ENCODE results near the gene ANAPC2.

The ANAPC2 gene

DNA sequence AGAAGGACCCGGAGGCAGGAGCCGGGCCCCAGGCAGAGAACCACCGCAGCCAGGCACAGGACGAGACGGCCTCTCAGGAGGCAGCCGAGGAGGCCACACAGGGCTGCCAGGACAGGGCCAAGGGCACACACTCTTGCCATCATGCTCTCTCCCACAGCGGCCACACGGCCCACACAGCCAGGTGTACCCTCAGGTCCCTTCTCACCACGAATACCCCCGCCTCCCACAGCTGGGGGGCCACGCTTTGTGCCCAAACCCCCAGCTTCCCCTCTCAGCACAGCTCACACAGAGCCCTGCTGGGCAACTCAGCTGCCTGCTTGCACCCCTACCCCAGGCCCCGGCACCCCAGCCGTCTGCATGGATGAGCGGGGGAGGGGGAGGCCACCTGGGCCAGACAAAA is 5.4 kb upstream of the ANAPC2 start:
- Histone ChIP-seq H3K36me3 (peaks cover 6 to 29% (median 21%) of the 10 kb centered on the region in 3 donors), H3K27me3 (no peaks in the 10 kb centered on the region), H3K4me3 (no peak overlapping the region), H3K9me3 (no peaks in the 10 kb centered on the region), H3K27ac (no peak overlapping the region), H3K4me1 (peaks cover 8 to 63% (median 29%) of the 10 kb centered on the region in 4 donors)
- TF ChIP-seq, protein P1, sequence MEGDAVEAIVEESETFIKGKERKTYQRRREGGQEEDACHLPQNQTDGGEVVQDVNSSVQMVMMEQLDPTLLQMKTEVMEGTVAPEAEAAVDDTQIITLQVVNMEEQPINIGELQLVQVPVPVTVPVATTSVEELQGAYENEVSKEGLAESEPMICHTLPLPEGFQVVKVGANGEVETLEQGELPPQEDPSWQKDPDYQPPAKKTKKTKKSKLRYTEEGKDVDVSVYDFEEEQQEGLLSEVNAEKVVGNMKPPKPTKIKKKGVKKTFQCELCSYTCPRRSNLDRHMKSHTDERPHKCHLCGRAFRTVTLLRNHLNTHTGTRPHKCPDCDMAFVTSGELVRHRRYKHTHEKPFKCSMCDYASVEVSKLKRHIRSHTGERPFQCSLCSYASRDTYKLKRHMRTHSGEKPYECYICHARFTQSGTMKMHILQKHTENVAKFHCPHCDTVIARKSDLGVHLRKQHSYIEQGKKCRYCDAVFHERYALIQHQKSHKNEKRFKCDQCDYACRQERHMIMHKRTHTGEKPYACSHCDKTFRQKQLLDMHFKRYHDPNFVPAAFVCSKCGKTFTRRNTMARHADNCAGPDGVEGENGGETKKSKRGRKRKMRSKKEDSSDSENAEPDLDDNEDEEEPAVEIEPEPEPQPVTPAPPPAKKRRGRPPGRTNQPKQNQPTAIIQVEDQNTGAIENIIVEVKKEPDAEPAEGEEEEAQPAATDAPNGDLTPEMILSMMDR (IDR thresholded peaks at IDR 0.05), result no peak
- intact Hi-C loops (cut with DNase I; ENCODE audit: low total_unique reads), result no loop called here
- no peak for DNase-seq

DNA sequence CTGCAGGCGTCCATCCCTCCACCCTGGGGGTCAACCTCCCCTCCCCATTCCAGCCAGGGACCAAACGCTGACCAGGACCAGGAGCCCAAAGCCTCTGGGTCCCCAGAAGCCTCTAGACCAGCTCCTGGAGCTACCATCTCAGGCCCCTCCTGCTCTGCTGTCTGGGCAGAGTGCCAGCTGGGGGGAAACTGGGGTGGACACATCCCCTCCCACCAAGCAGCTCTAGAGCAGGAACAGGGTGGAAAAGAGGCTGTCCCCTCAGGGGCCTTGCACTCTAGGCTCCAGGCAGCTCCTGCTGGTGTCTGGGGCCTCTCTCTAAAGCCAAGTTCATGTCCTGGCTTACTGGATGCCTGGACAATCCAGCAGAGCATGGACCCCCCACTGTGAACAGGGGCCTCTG is 4.5 kb upstream of the ANAPC2 start:
- DNase-seq, result no peak
- TF ChIP-seq, protein P1 (IDR thresholded peaks at IDR 0.05), result no peak
- Histone ChIP-seq H3K9me3 (no peaks in the 10 kb centered on the region), H3K27me3 (no peaks in the 10 kb centered on the region), H3K36me3 (peaks cover 6 to 29% (median 21%) of the 10 kb centered on the region in 3 donors), H3K4me3 (no peak overlapping the region), H3K4me1 (peaks cover 8 to 56% (median 22%) of the 10 kb centered on the region in 4 donors), H3K27ac (no peak overlapping the region)
- intact Hi-C loops (cut with DNase I; ENCODE audit: low total_unique reads), result no loop called here

DNA sequence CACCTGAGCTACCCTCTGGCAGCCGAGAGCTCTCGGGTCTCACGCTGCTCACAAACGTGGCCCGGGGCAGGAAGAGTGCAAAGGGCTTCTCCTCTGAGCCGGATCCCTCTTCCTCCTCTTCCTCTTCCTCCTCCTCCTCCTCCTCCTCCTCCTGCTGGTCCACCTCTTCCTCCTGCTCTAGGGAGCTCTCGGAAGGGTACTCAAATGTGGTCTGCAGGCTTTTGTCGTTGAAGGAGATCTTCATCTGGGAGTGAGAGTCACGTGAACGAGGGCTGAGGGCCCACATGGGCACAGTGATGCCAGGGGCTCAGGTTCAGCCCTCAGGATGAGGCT is 4.1 kb upstream of the ANAPC2 start:
- Histone ChIP-seq H3K36me3 (peaks cover 6 to 29% (median 21%) of the 10 kb centered on the region in 3 donors), H3K9me3 (no peaks in the 10 kb centered on the region), H3K4me1 (peaks cover 12 to 56% (median 24%) of the 10 kb centered on the region in 4 donors), H3K27me3 (no peaks in the 10 kb centered on the region), H3K27ac (no peak overlapping the region), H3K4me3 (no peak overlapping the region)
- TF ChIP-seq, protein P1 (IDR thresholded peaks at IDR 0.05), result no peak
- no peak for DNase-seq
- intact Hi-C loops (cut with DNase I; ENCODE audit: low total_unique reads), result no loop called here

DNA sequence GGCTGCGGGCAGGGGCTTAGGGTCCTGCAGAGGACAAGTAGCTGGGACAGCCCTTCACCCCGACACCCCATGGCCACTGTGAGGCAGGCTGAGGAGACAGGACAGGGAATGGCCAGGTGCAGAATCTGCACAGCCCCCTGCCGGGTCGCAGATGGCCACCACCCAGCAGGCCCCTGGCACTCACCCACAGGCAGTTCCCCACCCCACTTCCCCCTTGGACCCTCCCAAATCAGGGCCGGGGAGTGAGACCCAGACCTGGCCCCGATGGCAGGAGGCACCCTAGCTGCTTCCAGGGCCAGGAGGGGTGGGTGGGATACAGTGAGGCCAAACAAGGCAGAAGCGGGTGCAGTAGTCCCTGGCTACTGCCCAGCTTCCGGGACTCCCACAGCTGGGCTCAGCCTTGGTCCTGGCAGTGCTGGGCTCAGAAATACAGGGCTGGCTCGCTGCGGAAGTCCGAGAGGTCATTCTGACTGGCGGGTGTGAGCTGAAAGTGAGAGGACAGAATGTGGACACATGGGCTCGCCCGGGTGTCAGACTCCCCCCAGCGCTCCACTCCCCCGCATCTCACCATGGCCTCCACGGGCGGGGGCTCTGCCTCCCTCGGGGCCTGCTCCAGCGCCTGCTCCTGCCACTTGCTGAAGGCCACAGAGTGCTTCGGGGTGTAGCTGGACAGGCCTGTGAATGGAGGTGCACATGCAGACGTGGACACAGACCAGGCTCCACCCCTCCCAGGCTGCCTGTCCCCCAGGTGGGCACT is 3.5 kb upstream of the ANAPC2 start:
- TF ChIP-seq, protein P1 (IDR thresholded peaks at IDR 0.05), result no peak
- H3K27ac ChIP-seq, result no peak overlapping the region
- no peak overlapping the region for H3K4me3 ChIP-seq
- DNase-seq, result no peak
- H3K4me1 ChIP-seq, result peaks cover 16 to 57% (median 28%) of the 10 kb centered on the region in 4 donors
- no peaks in the 10 kb centered on the region for H3K27me3 ChIP-seq
- intact Hi-C loops (cut with DNase I; ENCODE audit: low total_unique reads), result no loop called here
- no peaks in the 10 kb centered on the region for H3K9me3 ChIP-seq
- peaks cover 6 to 29% (median 21%) of the 10 kb centered on the region in 3 donors for H3K36me3 ChIP-seq

DNA sequence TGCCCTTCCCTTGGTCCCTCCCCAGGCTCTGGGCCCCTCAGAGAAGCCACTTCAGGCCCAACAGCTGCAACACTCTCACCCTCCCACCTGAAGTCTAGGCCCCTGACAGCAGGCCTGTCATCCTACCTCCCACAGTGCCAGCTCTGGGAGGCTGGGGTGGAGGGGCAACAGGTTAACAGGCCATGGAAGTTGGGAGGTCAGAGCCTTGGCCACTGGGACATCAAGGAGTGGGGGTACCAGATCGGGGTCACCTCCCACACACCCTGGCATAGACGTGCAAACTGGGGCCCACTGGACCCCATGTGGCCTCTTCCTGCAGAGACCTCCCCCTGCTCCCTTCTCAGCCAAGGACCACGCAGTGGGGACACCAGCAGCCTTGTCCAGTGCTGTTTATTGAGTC is 2.9 kb upstream of the ANAPC2 start:
- DNase-seq, result no peak
- H3K4me1 ChIP-seq, result peaks cover 16 to 63% (median 34%) of the 10 kb centered on the region in 4 donors
- H3K27me3 ChIP-seq, result no peaks in the 10 kb centered on the region
- intact Hi-C loops (cut with DNase I; ENCODE audit: low total_unique reads), result no loop called here
- TF ChIP-seq, protein P1 (IDR thresholded peaks at IDR 0.05), result no peak
- H3K27ac ChIP-seq, result no peak overlapping the region
- peaks cover 6 to 36% (median 23%) of the 10 kb centered on the region in 3 donors for H3K36me3 ChIP-seq
- no peak overlapping the region for H3K4me3 ChIP-seq
- H3K9me3 ChIP-seq, result no peaks in the 10 kb centered on the region
